ENCODE data around the gene ZNF3. TPM values are rescaled to one million over a fixed set of nuclear protein-coding genes. Genes with fewer than 3 reads are reported as not detected.

ZNF3 gene
- total RNA-seq, 1 donor from 2014 or later = 12.9 TPM

- intact Hi-C loops (cut with micrococcal nuclease) = no loop called here
These were observed 12.0 kb upstream of the ZNF3 start for GRCh38 chr7:100093498-100093897.

GRCh38 chr7:100093054-100093453 is 11.5 kb upstream of the ZNF3 start:
- H3K9me3 ChIP-seq (replicated peaks) = no peaks in the 10 kb centered on the region
- intact Hi-C loops (cut with micrococcal nuclease) = no loop called here
- TF ChIP-seq CTCF (IDR thresholded peaks at IDR 0.05; ENCODE audit: borderline replicate concordance) = no peak
- H3K36me3 ChIP-seq = peaks cover 79% of the 10 kb centered on the region
- no peak overlapping the region for H3K4me3 ChIP-seq
- peaks cover 31% of the 10 kb centered on the region for H3K4me1 ChIP-seq
- no peaks in the 10 kb centered on the region for H3K27me3 ChIP-seq (ENCODE audit: low read depth)
- DNase-seq = no peak
- no peak overlapping the region for H3K27ac ChIP-seq (replicated peaks)

More at GRCh38 chr7:100093498-100093897, 12.0 kb upstream of the ZNF3 start:
- Histone ChIP-seq H3K36me3 (peaks cover 83% of the 10 kb centered on the region), H3K27ac (replicated peaks) (no peak overlapping the region), H3K4me3 (no peak overlapping the region), H3K27me3 (ENCODE audit: low read depth) (no peaks in the 10 kb centered on the region), H3K4me1 (peaks cover 26% of the 10 kb centered on the region), H3K9me3 (replicated peaks) (no peaks in the 10 kb centered on the region)
- no peak for DNase-seq
- no peak for TF ChIP-seq CTCF (IDR thresholded peaks at IDR 0.05; ENCODE audit: borderline replicate concordance)

DNA sequence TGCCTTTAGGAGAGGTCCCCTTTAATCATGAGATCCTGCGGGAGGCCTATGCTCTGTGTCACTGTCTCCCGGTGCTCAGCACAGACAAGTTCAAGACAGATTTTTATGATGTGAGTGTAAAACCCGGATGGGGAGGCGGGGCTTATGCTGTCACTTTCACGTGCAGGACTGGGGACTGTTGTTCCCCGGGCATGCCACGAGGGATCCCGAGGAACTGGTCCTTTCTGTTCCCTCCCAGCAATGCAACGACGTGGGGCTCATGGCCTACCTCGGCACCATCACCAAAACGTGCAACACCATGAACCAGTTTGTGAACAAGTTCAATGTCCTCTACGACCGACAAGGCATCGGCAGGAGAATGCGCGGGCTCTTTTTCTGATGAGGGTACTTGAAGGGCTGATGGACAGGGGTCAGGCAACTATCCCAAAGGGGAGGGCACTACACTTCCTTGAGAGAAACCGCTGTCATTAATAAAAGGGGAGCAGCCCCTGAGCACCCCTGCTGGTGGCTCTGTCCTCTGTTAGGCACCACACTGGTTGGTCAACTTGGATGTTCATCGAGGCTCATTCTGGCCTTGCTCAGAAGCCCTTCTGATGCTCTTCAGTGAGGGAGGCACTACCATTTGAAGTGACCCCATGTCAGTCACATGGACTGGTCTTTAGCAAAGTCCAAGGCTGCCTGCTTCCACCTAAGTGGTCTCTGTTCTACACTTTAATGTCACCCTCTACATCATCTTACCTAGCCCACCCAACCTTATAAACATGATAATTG is 10.1 kb upstream of the ZNF3 start:
- Histone ChIP-seq H3K27ac (replicated peaks) (no peak overlapping the region), H3K36me3 (peaks cover 64% of the 10 kb centered on the region), H3K4me3 (no peak overlapping the region), H3K9me3 (replicated peaks) (no peaks in the 10 kb centered on the region), H3K27me3 (ENCODE audit: low read depth) (no peaks in the 10 kb centered on the region), H3K4me1 (peaks cover 33% of the 10 kb centered on the region)
- no peak for DNase-seq
- TF ChIP-seq CTCF (IDR thresholded peaks at IDR 0.05; ENCODE audit: borderline replicate concordance) = no peak
- intact Hi-C loops (cut with micrococcal nuclease) = no loop called here

GRCh38 chr7:100090527-100091410 is 9.2 kb upstream of the ZNF3 start:
- TF ChIP-seq CTCF (IDR thresholded peaks at IDR 0.05; ENCODE audit: borderline replicate concordance) = no peak
- Histone ChIP-seq H3K27ac (replicated peaks) (no peak overlapping the region), H3K36me3 (peaks cover 56% of the 10 kb centered on the region), H3K9me3 (replicated peaks) (no peaks in the 10 kb centered on the region), H3K4me3 (no peak overlapping the region), H3K27me3 (ENCODE audit: low read depth) (no peaks in the 10 kb centered on the region), H3K4me1 (peaks cover 33% of the 10 kb centered on the region)
- intact Hi-C loops (cut with micrococcal nuclease) = no loop called here
- DNase-seq = no peak

GRCh38 chr7:100089458-100090196 is 8.1 kb upstream of the ZNF3 start:
- intact Hi-C loops (cut with micrococcal nuclease) = loop anchor here (10.0 kb wide), 1 partner anchor 95 kb away; no protein-coding TSS in a partner anchor
- no peak for DNase-seq
- TF ChIP-seq CTCF (IDR thresholded peaks at IDR 0.05; ENCODE audit: borderline replicate concordance) = no peak
- Histone ChIP-seq H3K36me3 (peaks cover 44% of the 10 kb centered on the region), H3K9me3 (replicated peaks) (no peaks in the 10 kb centered on the region), H3K4me1 (peaks cover 33% of the 10 kb centered on the region), H3K27ac (replicated peaks) (peak overlapping the region; percentile 95), H3K27me3 (ENCODE audit: low read depth) (no peaks in the 10 kb centered on the region), H3K4me3 (peak overlapping the region; percentile 95)
